Endothelial cell of umbilical vein (primary cell): ENCODE results near the gene MICAL3. TPM values are rescaled to one million over a fixed set of nuclear protein-coding genes. Genes with fewer than 3 reads are reported as not detected.

Experiments used
- BruUV-seq: library from RNA; stranded (reverse); fragments of 400-500 nt; replicated peaks from 2 replicates; lab custom pipeline; 2021; lab: Mats Ljungman, UMichigan
- CTCF ChIA-PET: fragments of 300-600, 350-600 bp; sonication (Branson Sonifier 250); formaldehyde crosslinking; loops from one replicate; lab custom pipeline; 2021; ENCODE audit warnings: antibody characterized with exemption, inconsistent platforms; lab: Charles Lee
- POLR2A ChIA-PET: fragments of 300-600, 350-600 bp; sonication (Branson Sonifier 250); formaldehyde crosslinking; loops from one replicate; lab custom pipeline; 2021; ENCODE audit warnings: antibody characterized with exemption, inconsistent platforms; lab: Charles Lee
- DNase-seq: peaks from one replicate; pipeline ENCODE4 v3.0.0-alpha.2; 2011; ENCODE audit warnings: low read depth, low spot score
- FAIRE-seq: peaks from 2 replicates; lab custom pipeline; 2011; peaks lifted over from hg19 to GRCh38; lab: Jason Lieb, UNC
- H2AFZ ChIP-seq: 2 replicates; pipeline ENCODE4 v1.6.0; 2012; ENCODE audit warnings: low read depth, low read length, control low read depth, inconsistent platforms
- H3K27ac ChIP-seq: 2 replicates; pipeline ENCODE4 v1.5.1; 2011; ENCODE audit warnings: low read depth, mild to moderate bottlenecking, control low read depth, low read length, moderate library complexity; ENCODE audit not compliant: insufficient read depth
- H3K27me3 ChIP-seq, 2 experiments: 2 replicates each; pipeline versions ENCODE4 v1.6.0 to v1.6.1; 2011; ENCODE audit warnings: low read length in 2 of 2, mixed read lengths in 1 of 2; ENCODE audit not compliant: control insufficient read depth in 2 of 2, insufficient read depth in 2 of 2
- H3K36me3 ChIP-seq, 2 experiments: 2 replicates in 1 of 2; 3 replicates in 1 of 2; pipeline ENCODE4 v1.5.1; 2011; ENCODE audit warnings: low read length in 2 of 2, mild to moderate bottlenecking in 1 of 2, moderate library complexity in 1 of 2; ENCODE audit not compliant: control insufficient read depth in 2 of 2, insufficient read depth in 2 of 2; ENCODE audit errors: extremely low read depth in 1 of 2
- H3K4me1 ChIP-seq: 3 replicates; pipeline ENCODE4 v1.5.1; 2011; ENCODE audit warnings: mild to moderate bottlenecking, low read length; ENCODE audit not compliant: control insufficient read depth, insufficient read depth; ENCODE audit errors: extremely low read depth
- H3K4me2 ChIP-seq: 2 replicates; pipeline ENCODE4 v1.6.1; 2011; ENCODE audit warnings: low read length, control low read depth, mixed read lengths; ENCODE audit not compliant: insufficient read depth
- H3K4me3 ChIP-seq, 3 experiments: fragments of 200-600 bp in 1 of 3; sonication (generic), shearing (Covaris generic) in 1 of 3; replicated peaks in 1 of 3; 2 replicates each; pipeline ENCODE4 v1.5.1; 2011 to 2016; ENCODE audit warnings: control low read depth in 3 of 3, low read length in 3 of 3, mild to moderate bottlenecking in 2 of 3, inconsistent platforms in 1 of 3, low read depth in 1 of 3, moderate library complexity in 1 of 3; ENCODE audit not compliant: insufficient read depth in 1 of 3
- H3K79me2 ChIP-seq: 2 replicates; pipeline ENCODE4 v1.6.0; 2012; ENCODE audit warnings: low read length, inconsistent platforms; ENCODE audit not compliant: control insufficient read depth, insufficient read depth
- H3K9ac ChIP-seq: replicated peaks from 2 replicates; pipeline ENCODE3; 2011; ENCODE audit warnings: low read length, control low read depth; ENCODE audit not compliant: insufficient read depth; ENCODE audit errors: extremely low read depth
- H3K9me1 ChIP-seq: replicated peaks from 3 replicates; pipeline ENCODE4 v1.6.0; 2011; ENCODE audit warnings: mild to moderate bottlenecking, low read length; ENCODE audit not compliant: control insufficient read depth, insufficient read depth; ENCODE audit errors: extremely low read depth
- H3K9me3 ChIP-seq: replicated peaks from 2 replicates; pipeline ENCODE4 v1.5.1; 2012; ENCODE audit warnings: low read length, inconsistent platforms; ENCODE audit not compliant: control insufficient read depth, insufficient read depth
- H4K20me1 ChIP-seq: replicated peaks from 2 replicates; pipeline ENCODE3; 2011; ENCODE audit warnings: mild to moderate bottlenecking, low read length; ENCODE audit not compliant: control insufficient read depth, insufficient read depth; ENCODE audit errors: extremely low read depth
- EZH2 ChIP-seq: IDR thresholded peaks from 2 replicates; pipeline ENCODE4 v1.6.1; 2012; ENCODE audit warnings: borderline replicate concordance, low read depth, mild to moderate bottlenecking, moderate library complexity, low read length, inconsistent platforms; ENCODE audit not compliant: severe bottlenecking
- FOS ChIP-seq: IDR thresholded peaks from 2 replicates; pipeline ENCODE4 v1.6.1; 2011; ENCODE audit warnings: mild to moderate bottlenecking, low read length, moderate library complexity, borderline replicate concordance; ENCODE audit not compliant: insufficient read depth
- GATA2 ChIP-seq: IDR thresholded peaks from 2 replicates; pipeline ENCODE4 v1.7.0; 2011; ENCODE audit warnings: low read depth, mild to moderate bottlenecking, moderate library complexity, mixed read lengths, low read length; ENCODE audit not compliant: insufficient read length, insufficient read depth
- JUN ChIP-seq: IDR thresholded peaks from 2 replicates; pipeline ENCODE4 v1.6.1; 2011; ENCODE audit warnings: borderline replicate concordance, low read depth; ENCODE audit not compliant: insufficient read length, insufficient read depth
- MYC ChIP-seq: IDR thresholded peaks from one replicate; pipeline ENCODE4 v1.6.1; 2011; ENCODE audit warnings: mild to moderate bottlenecking, low read depth, low read length
- POLR2A ChIP-seq: IDR thresholded peaks from 2 replicates; pipeline ENCODE4 v1.6.1; 2012; ENCODE audit warnings: low read depth, mild to moderate bottlenecking, control low read depth, low read length
- POLR2AphosphoS5 ChIP-seq: IDR thresholded peaks from 2 replicates; pipeline ENCODE4 v1.6.1; 2012; ENCODE audit warnings: low read depth, mild to moderate bottlenecking, control low read depth, low read length, moderate library complexity; ENCODE audit not compliant: insufficient read depth
- dilution Hi-C: fragments of 300-500 bp; cut with MboI; formaldehyde crosslinking; loops from one replicate; pipeline ENCODE4 v1.15.0; 2019; ENCODE audit warnings: low sequenced_read_pairs; ENCODE audit not compliant: extremely low pct_ligation_motif_present
- intact Hi-C: fragments of 100-400 bp; cut with micrococcal nuclease; formaldehyde crosslinking; loops from one replicate; pipeline ENCODE4 v1.10.0; 2022
- polyA plus RNA-seq, 4 experiments: library from polyadenylated mRNA; depleted of rRNA in 3 of 4; stranded (reverse) in 3 of 4; unstranded in 1 of 4; fragments of >200 nt; gene quantifications; 2 replicates each; pipeline versions ENCODE4 v1.2.1 to v1.2.3, GENCODE V29; 2011 to 2012; ENCODE audit warnings: missing spikeins in 1 of 4
- total RNA-seq: library from RNA; stranded (reverse); gene quantifications from 2 replicates; pipeline ENCODE4 v1.2.3, GENCODE V29; 2021
- TF ChIP-seq, protein P1 (sequence below): IDR thresholded peaks from 2 replicates; pipeline ENCODE4 v1.6.1; 2011; ENCODE audit not compliant: insufficient read depth, insufficient read length
- TF ChIP-seq, protein P2 (sequence below), 2 donors: IDR thresholded peaks; 1 replicate in 1 of 2; 2 replicates in 1 of 2; pipeline ENCODE4 v1.5.1; 2011; ENCODE audit warnings: low read length in 2 of 2, mild to moderate bottlenecking in 2 of 2, moderate library complexity in 2 of 2, control low read depth in 1 of 2, inconsistent platforms in 1 of 2, low read depth in 1 of 2; ENCODE audit not compliant: insufficient read depth in 1 of 2; ENCODE audit errors: extremely low read depth in 1 of 2

Gene MICAL3
- total and polyA plus RNA-seq, 2 donors (not counting 3 experiments of a cell fraction or from before 2014, with no cell fraction given), result 14.5 to 63.7 TPM

DNA sequence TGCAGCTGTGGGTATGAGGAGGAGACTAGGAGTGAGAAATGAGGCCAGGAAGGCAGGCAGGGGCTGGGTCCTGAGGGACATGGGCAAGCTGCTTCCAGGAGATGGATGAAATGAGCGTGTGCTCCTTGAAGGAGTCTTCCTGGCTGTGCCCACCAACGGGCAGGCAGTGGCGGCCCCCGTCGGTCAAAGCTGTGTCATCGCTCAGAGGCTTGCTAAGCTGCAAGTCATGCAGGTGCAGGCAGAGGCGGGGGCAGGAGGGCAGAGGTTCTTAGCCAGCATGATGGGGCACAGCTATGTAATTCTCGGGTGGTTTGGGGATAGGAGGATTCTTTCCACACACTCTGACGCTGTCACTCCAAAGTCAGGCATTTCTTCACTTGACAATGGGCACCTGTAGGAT lies 40.9 kb upstream of the MICAL3 start:
- no peaks in the 10 kb centered on the region for H3K4me1 ChIP-seq
- intact Hi-C loops (no loop called here), dilution Hi-C loops (no loop called here)
- H3K36me3 ChIP-seq, result no peaks in the 10 kb centered on the region
- no peaks in the 10 kb centered on the region for H4K20me1 ChIP-seq
- no peaks in the 10 kb centered on the region for H3K79me2 ChIP-seq
- FAIRE-seq, result no peak
- TF ChIP-seq POLR2A (no peak), JUN (no peak), FOS (no peak), EZH2 (no peak), GATA2 (no peak), POLR2AphosphoS5 (no peak), MYC (no peak)
- TF ChIP-seq, protein P1, sequence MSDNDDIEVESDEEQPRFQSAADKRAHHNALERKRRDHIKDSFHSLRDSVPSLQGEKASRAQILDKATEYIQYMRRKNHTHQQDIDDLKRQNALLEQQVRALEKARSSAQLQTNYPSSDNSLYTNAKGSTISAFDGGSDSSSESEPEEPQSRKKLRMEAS, result no peak
- TF ChIP-seq, protein P2, sequence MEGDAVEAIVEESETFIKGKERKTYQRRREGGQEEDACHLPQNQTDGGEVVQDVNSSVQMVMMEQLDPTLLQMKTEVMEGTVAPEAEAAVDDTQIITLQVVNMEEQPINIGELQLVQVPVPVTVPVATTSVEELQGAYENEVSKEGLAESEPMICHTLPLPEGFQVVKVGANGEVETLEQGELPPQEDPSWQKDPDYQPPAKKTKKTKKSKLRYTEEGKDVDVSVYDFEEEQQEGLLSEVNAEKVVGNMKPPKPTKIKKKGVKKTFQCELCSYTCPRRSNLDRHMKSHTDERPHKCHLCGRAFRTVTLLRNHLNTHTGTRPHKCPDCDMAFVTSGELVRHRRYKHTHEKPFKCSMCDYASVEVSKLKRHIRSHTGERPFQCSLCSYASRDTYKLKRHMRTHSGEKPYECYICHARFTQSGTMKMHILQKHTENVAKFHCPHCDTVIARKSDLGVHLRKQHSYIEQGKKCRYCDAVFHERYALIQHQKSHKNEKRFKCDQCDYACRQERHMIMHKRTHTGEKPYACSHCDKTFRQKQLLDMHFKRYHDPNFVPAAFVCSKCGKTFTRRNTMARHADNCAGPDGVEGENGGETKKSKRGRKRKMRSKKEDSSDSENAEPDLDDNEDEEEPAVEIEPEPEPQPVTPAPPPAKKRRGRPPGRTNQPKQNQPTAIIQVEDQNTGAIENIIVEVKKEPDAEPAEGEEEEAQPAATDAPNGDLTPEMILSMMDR (IDR thresholded peaks at IDR 0.05; ENCODE audit: extremely low read depth in 1 of 2, insufficient read depth in 1 of 2, low read depth in 1 of 2, low read length in 2 of 2), result no peak
- no peak overlapping the region for H3K9ac ChIP-seq
- BruUV-seq, result no TSS peak
- POLR2A ChIA-PET, result no interaction called here
- peaks cover 20 to 29% of the 10 kb centered on the region in 2 experiments for H3K27me3 ChIP-seq
- no peak overlapping the region for H3K4me3 ChIP-seq
- H2AFZ ChIP-seq, result no peak overlapping the region
- CTCF ChIA-PET, result interaction anchor here (0.6 to 2.1 kb wide), 5 partner anchors 11 to 235 kb away, joined by 3 to 13 read pairs (median 3); partner anchors contain the start of gene PEX26
- DNase-seq, result no peak
- no peak overlapping the region for H3K27ac ChIP-seq
- H3K9me3 ChIP-seq, result no peaks in the 10 kb centered on the region
- H3K9me1 ChIP-seq, result no peaks in the 10 kb centered on the region
- H3K4me2 ChIP-seq, result no peak overlapping the region
